HCT116 (cell line): ENCODE data around the gene AFAP1L1.

Experiments used
- POLR2AphosphoS5 ChIP-seq: IDR thresholded peaks from 2 replicates; pipeline ENCODE4 v1.6.1; 2011; ENCODE audit warnings: mild to moderate bottlenecking, low read depth, low read length, moderate library complexity
- TF ChIP-seq, protein P1 (sequence below), 3 experiments: fragments of 200-600 bp in 1 of 3; sonication (generic) in 1 of 3; IDR thresholded peaks in 2 of 3; conservative IDR thresholded peaks in 1 of 3; 2 replicates each; pipeline ENCODE4 v1.5.1; 2012 to 2017; ENCODE audit warnings: low read depth in 2 of 3, low read length in 2 of 3, antibody characterized with exemption in 1 of 3, borderline replicate concordance in 1 of 3, control low read depth in 1 of 3, mild to moderate bottlenecking in 1 of 3, mixed read lengths in 1 of 3, mixed run types in 1 of 3, moderate library complexity in 1 of 3; ENCODE audit not compliant: insufficient read depth in 1 of 3

DNA sequence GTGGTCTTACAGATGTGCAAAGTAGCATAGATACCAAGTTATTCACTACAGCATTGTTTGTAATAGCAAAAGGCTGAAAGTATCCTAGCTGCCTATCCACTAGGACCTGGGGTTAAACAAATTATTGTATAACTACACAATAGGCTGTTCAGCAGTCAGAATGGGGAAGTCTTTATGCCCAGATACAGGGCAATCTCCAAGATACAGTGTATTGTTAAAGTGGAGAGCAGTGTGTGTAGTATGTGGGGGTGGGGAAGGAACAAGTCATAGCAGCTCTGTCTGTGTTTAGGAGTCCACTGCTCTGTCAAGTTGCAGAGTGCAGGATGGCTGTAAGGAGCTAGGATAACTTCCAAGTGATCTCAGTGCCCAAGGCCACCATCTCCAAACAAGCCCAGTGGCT is 91.7 kb downstream of the AFAP1L1 start:
- TF ChIP-seq, protein P1, sequence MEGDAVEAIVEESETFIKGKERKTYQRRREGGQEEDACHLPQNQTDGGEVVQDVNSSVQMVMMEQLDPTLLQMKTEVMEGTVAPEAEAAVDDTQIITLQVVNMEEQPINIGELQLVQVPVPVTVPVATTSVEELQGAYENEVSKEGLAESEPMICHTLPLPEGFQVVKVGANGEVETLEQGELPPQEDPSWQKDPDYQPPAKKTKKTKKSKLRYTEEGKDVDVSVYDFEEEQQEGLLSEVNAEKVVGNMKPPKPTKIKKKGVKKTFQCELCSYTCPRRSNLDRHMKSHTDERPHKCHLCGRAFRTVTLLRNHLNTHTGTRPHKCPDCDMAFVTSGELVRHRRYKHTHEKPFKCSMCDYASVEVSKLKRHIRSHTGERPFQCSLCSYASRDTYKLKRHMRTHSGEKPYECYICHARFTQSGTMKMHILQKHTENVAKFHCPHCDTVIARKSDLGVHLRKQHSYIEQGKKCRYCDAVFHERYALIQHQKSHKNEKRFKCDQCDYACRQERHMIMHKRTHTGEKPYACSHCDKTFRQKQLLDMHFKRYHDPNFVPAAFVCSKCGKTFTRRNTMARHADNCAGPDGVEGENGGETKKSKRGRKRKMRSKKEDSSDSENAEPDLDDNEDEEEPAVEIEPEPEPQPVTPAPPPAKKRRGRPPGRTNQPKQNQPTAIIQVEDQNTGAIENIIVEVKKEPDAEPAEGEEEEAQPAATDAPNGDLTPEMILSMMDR (IDR thresholded peaks at IDR 0.05 in 2 of 3, conservative IDR thresholded peaks at IDR 0.05 in 1 of 3; ENCODE audit: borderline replicate concordance in 1 of 3, insufficient read depth in 1 of 3, low read depth in 2 of 3, low read length in 2 of 3) = no peak
- no peak for TF ChIP-seq POLR2AphosphoS5
